ENCODE results near the gene PRKCZ.

Gene PRKCZ

DNA sequence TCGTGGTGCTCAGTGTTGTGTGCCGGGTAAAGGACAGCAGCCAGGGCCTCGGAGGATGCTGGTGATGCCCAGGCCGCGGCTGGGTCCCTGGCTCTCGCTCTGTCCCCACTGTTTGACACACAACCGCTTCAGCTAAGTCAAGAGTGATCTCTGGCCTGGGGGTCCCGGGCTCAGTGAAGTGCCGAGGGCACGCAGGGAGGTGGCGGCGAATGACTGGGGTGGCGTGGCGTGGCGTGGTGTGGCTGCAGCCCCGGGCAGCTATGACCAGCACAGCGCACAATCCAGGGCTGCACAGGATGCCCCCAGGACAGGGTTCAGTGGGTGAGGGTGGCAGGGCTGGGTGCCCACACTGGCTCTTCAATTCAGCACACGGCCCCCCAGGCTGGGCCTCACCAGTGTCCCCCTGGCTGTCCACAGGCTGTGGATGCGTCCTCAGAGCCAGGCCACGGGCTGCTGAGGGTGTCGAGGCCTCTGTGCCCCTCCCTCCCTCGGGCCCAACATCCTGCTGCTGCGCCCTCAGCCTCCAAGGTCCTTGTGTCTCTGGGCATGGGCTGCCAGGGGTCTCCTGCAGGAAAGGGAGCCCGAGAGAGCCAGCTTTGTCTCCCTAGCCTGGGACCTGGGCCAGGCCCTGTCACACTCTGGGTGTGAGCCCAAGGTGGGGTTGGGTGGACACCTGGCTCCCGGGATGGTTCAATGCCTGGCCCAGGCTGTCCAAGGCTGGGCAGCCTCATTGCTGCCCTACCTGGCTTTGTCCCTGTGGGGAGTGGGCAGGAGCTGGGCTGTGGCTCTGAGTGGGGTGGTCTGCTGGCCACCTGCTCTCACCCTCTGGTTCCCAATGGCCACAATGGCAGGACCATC lies 165.9 kb downstream of the PRKCZ start:
- no peaks in the 10 kb centered on the region for H3K36me3 ChIP-seq (ENCODE audit: low read depth)
- no peak overlapping the region for H3K4me3 ChIP-seq (ENCODE audit: severe bottlenecking)
- H3K4me1 ChIP-seq (ENCODE audit: insufficient read depth, poor library complexity, severe bottlenecking) = peaks cover 10% of the 10 kb centered on the region
- no peak for DNase-seq (ENCODE audit: low spot score)
- no peak overlapping the region for H3K27ac ChIP-seq (ENCODE audit: poor library complexity, severe bottlenecking)
- TF ChIP-seq, protein P1, sequence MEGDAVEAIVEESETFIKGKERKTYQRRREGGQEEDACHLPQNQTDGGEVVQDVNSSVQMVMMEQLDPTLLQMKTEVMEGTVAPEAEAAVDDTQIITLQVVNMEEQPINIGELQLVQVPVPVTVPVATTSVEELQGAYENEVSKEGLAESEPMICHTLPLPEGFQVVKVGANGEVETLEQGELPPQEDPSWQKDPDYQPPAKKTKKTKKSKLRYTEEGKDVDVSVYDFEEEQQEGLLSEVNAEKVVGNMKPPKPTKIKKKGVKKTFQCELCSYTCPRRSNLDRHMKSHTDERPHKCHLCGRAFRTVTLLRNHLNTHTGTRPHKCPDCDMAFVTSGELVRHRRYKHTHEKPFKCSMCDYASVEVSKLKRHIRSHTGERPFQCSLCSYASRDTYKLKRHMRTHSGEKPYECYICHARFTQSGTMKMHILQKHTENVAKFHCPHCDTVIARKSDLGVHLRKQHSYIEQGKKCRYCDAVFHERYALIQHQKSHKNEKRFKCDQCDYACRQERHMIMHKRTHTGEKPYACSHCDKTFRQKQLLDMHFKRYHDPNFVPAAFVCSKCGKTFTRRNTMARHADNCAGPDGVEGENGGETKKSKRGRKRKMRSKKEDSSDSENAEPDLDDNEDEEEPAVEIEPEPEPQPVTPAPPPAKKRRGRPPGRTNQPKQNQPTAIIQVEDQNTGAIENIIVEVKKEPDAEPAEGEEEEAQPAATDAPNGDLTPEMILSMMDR (IDR thresholded peaks at IDR 0.05; ENCODE audit: poor library complexity, severe bottlenecking) = no peak
- H3K9me3 ChIP-seq (ENCODE audit: severe bottlenecking) = no peaks in the 10 kb centered on the region
- no peaks in the 10 kb centered on the region for H3K27me3 ChIP-seq (ENCODE audit: insufficient read depth, poor library complexity, severe bottlenecking)
- no peak for ATAC-seq (ENCODE audit: low read depth)

- DNase-seq (ENCODE audit: low spot score) (no peak), ATAC-seq (ENCODE audit: low read depth) (no peak)
- no peaks in the 10 kb centered on the region for H3K9me3 ChIP-seq (ENCODE audit: severe bottlenecking)
- H3K27ac ChIP-seq (ENCODE audit: poor library complexity, severe bottlenecking) = no peak overlapping the region
- no peaks in the 10 kb centered on the region for H3K27me3 ChIP-seq (ENCODE audit: insufficient read depth, poor library complexity, severe bottlenecking)
- TF ChIP-seq, protein P1 (IDR thresholded peaks at IDR 0.05; ENCODE audit: poor library complexity, severe bottlenecking) = no peak
- no peak overlapping the region for H3K4me3 ChIP-seq (ENCODE audit: severe bottlenecking)
- peaks cover 10% of the 10 kb centered on the region for H3K4me1 ChIP-seq (ENCODE audit: insufficient read depth, poor library complexity, severe bottlenecking)
- no peaks in the 10 kb centered on the region for H3K36me3 ChIP-seq (ENCODE audit: low read depth)
Measured at GRCh38 chr1:2216767-2217058, 166.5 kb downstream of the PRKCZ start.

GRCh38 chr1:2221271-2221670 lies 171.1 kb downstream of the PRKCZ start:
- no peak for DNase-seq (ENCODE audit: low spot score)
- Histone ChIP-seq H3K27me3 (ENCODE audit: insufficient read depth, poor library complexity, severe bottlenecking) (no peaks in the 10 kb centered on the region), H3K9me3 (ENCODE audit: severe bottlenecking) (no peaks in the 10 kb centered on the region), H3K27ac (ENCODE audit: poor library complexity, severe bottlenecking) (no peak overlapping the region), H3K36me3 (ENCODE audit: low read depth) (no peaks in the 10 kb centered on the region), H3K4me1 (ENCODE audit: insufficient read depth, poor library complexity, severe bottlenecking) (no peaks in the 10 kb centered on the region), H3K4me3 (ENCODE audit: severe bottlenecking) (no peak overlapping the region)
- TF ChIP-seq, protein P1 (IDR thresholded peaks at IDR 0.05; ENCODE audit: poor library complexity, severe bottlenecking) = no peak
- no peak for ATAC-seq (ENCODE audit: low read depth)

DNA sequence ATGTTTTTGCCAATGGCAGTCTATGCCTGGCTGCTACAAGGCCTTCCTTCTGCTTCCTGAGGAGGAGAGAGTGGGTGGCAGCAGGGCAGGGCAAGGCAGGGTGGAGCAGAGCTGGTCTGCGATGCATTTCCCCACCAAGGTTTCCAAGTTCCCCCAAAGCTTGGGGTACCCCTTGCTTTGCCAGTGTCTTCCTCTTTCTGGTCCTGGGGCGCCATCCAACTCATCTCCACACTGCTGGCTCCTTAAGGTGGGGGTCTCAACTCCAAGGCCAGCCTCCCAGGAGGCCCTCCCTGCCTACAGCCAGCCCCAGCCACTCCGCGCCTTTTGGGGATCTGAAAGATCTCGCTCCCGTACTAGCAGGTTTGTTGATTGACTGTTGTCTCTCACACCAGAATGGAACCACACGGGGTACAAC lies 174.0 kb downstream of the PRKCZ start:
- Histone ChIP-seq H3K9me3 (ENCODE audit: severe bottlenecking) (no peaks in the 10 kb centered on the region), H3K4me1 (ENCODE audit: insufficient read depth, poor library complexity, severe bottlenecking) (no peaks in the 10 kb centered on the region), H3K36me3 (ENCODE audit: low read depth) (no peaks in the 10 kb centered on the region), H3K4me3 (ENCODE audit: severe bottlenecking) (no peak overlapping the region), H3K27me3 (ENCODE audit: insufficient read depth, poor library complexity, severe bottlenecking) (no peaks in the 10 kb centered on the region), H3K27ac (ENCODE audit: poor library complexity, severe bottlenecking) (no peak overlapping the region)
- TF ChIP-seq, protein P1 (IDR thresholded peaks at IDR 0.05; ENCODE audit: poor library complexity, severe bottlenecking) = no peak
- ATAC-seq (ENCODE audit: low read depth) (no peak), DNase-seq (ENCODE audit: low spot score) (no peak)
